Measurements from ENCODE around the gene TMEM131L. TPM values are rescaled to one million over a fixed set of nuclear protein-coding genes. Genes with fewer than 3 reads are reported as not detected.
A peak's percentile ranks its signal among the peaks of the same experiment; 100 is the strongest.

The TMEM131L gene
- total and polyA plus RNA-seq, 12 donors = 2.7 to 33.6 (median 18.5) TPM

DNA sequence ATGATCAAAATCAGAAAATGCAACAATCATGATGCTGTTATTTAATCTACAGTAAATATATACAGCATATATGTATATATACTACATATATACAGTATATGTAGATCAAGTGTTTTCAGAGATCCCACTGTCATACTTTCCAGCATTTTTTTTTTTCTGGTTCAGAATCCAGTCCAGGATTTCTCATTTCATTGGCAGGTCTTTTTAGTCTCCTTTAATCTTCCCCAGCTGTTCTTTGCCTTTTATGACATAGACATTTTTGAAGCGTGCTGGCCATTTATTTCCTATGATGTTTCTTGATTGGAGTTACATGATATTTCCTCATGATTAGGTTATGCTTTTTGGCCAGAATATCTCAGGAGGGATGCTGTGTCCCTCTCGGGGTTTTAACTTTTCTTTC, 125.9 kb downstream of the TMEM131L start:
- no peak for DNase-seq

DNA sequence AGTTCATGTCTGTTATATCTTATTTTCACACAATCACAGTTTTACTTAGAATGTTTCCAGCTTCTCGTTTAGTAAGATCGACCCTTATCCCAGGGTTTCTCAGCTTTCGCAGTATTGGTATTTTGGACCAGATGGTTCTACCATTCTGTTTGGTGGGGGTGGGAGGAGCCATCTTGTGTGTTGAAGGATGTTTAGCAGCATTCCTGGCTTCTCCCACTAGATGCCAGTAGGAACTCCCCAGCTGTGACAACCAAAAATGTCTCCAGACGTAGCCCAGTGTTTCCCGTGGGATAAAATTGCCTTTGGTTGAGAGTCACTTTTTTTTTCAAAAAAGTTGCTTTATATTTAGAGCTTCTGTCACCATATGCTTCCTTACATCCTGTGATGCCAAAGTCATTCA, 127.0 kb downstream of the TMEM131L start:
- TF ChIP-seq, protein P1, sequence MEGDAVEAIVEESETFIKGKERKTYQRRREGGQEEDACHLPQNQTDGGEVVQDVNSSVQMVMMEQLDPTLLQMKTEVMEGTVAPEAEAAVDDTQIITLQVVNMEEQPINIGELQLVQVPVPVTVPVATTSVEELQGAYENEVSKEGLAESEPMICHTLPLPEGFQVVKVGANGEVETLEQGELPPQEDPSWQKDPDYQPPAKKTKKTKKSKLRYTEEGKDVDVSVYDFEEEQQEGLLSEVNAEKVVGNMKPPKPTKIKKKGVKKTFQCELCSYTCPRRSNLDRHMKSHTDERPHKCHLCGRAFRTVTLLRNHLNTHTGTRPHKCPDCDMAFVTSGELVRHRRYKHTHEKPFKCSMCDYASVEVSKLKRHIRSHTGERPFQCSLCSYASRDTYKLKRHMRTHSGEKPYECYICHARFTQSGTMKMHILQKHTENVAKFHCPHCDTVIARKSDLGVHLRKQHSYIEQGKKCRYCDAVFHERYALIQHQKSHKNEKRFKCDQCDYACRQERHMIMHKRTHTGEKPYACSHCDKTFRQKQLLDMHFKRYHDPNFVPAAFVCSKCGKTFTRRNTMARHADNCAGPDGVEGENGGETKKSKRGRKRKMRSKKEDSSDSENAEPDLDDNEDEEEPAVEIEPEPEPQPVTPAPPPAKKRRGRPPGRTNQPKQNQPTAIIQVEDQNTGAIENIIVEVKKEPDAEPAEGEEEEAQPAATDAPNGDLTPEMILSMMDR (IDR thresholded peaks at IDR 0.05) = no peak
- ATAC-seq (no peak), DNase-seq (no peak)
- peaks cover 0 to 21% (median 3%) of the 10 kb centered on the region in 9 donors for H3K4me1 ChIP-seq
- H3K4me3 ChIP-seq = no peak overlapping the region
- WGBS, 2 donors = 87 to 94% methylated on average over 5 of the region's 5 CpGs
- intact Hi-C loops (cut with DNase I) = no loop called here
- H3K9me3 ChIP-seq = no peaks in the 10 kb centered on the region
- H3K36me3 ChIP-seq = peaks cover 0 to 100% (median 42%) of the 10 kb centered on the region in 9 donors
- no peaks in the 10 kb centered on the region for H3K27me3 ChIP-seq
- H3K27ac ChIP-seq = no peak overlapping the region

More for the DNA sequence above, 125.9 kb downstream of the TMEM131L start:
- Histone ChIP-seq H3K27me3 (no peaks in the 10 kb centered on the region), H3K36me3 (peaks cover 0 to 100% (median 34%) of the 10 kb centered on the region in 9 donors), H3K4me1 (peaks cover 0 to 21% (median 3%) of the 10 kb centered on the region in 9 donors), H3K4me3 (no peak overlapping the region), H3K9me3 (no peaks in the 10 kb centered on the region), H3K27ac (no peak overlapping the region)
- 85 to 96% methylated on average over 2 of the region's 2 CpGs for WGBS, 2 donors
- TF ChIP-seq, protein P1 (IDR thresholded peaks at IDR 0.05) = no peak
- intact Hi-C loops (cut with DNase I) = no loop called here
- no peak for ATAC-seq

DNA sequence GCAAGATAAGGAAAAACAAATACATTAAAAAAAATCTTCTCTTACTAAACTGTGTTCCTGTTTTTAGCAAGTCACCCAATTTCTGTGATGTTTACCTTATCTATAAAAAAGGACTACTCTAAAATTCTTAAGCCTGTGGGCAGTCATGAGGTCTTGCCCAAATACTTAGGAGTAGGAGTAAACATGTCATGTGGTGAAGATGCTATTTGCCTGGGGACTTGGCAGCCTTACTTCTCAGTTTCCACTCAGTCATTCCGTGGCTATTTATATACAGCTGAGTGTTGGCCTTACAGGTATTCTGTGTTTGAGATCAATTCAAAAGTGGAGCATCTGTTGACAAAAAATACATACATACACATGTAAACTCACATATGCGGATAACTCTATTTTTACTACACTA, 128.1 kb downstream of the TMEM131L start:
- no peaks in the 10 kb centered on the region for H3K27me3 ChIP-seq
- peaks cover 0 to 21% (median 3%) of the 10 kb centered on the region in 9 donors for H3K4me1 ChIP-seq
- intact Hi-C loops (cut with DNase I) = no loop called here
- no peaks in the 10 kb centered on the region for H3K9me3 ChIP-seq
- WGBS, 2 donors = 24 to 32% methylated on average over 2 of the region's 2 CpGs
- no peak overlapping the region for H3K4me3 ChIP-seq
- TF ChIP-seq, protein P1 (IDR thresholded peaks at IDR 0.05) = no peak
- DNase-seq (no peak), ATAC-seq (peak in 7 of 8 donors; percentile 52 to 95 (median 79))
- peak overlapping the region in 2 of 10 donors; percentile 19 to 36 for H3K27ac ChIP-seq
- peaks cover 0 to 100% (median 52%) of the 10 kb centered on the region in 9 donors for H3K36me3 ChIP-seq

DNA sequence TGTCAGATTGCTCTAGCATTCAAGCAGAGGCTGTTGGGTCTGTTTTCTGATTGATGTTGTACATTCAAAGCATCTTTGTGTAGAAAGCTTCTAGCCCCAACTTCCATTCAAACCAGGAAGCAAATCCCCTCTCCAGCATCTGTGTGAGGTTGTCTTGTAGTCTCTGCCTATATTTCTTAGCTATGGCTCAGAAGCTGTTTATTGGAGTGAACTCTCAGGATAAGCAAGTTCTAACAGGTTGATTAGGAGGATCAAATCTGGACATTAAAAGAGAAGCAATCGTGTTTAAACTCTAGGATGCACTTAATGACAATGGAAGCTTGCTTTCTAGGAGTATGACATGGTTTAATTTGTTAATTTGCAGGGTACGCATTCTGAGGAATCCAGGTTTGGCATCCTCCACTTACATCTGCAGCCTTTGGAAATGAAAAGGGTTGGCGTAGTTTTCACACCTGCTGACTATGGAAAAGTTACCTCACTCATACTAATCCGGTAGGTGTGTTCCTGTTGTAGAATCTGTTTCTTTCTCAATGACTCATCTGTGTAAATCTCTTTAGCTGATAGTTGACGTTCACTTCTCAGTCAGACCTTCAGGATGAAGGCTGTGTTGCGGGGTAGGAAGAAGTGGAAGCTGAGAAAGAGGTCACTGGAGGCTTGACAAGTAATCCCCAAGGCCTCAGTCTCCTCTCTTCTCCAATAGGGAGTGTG, 129.9 kb downstream of the TMEM131L start:
- H3K36me3 ChIP-seq = peaks cover 0 to 100% (median 50%) of the 10 kb centered on the region in 9 donors
- no peak for ATAC-seq
- H3K27me3 ChIP-seq = no peaks in the 10 kb centered on the region
- H3K4me1 ChIP-seq = peaks cover 0 to 15% (median 3%) of the 10 kb centered on the region in 9 donors
- intact Hi-C loops (cut with DNase I) = no loop called here
- no peak for DNase-seq
- 90 to 94% methylated on average over 6 of the region's 6 CpGs for WGBS, 2 donors
- no peaks in the 10 kb centered on the region for H3K9me3 ChIP-seq
- H3K27ac ChIP-seq = no peak overlapping the region
- H3K4me3 ChIP-seq = no peak overlapping the region
- TF ChIP-seq, protein P1 (IDR thresholded peaks at IDR 0.05) = no peak
